Right cardiac atrium (tissue), 5 donors: ENCODE results near the gene OR6C4. TPM values are rescaled to one million over a fixed set of nuclear protein-coding genes. Genes with fewer than 3 reads are reported as not detected.
"Not testable (repeated sequence)": the region's sequence is repeated elsewhere in the genome, so short reads cannot be mapped to it uniquely, and the experiment has no call there.

Source experiments
- ATAC-seq, 2 donors: fragments of 200-7000 bp; cut with Tn5 transposase; one replicate each; pipeline versions ENCODE4 v1.8.0 to v1.9.1; 2020; ENCODE audit warnings: moderate library complexity in 2 of 2, mild to moderate bottlenecking in 1 of 2
- DNase-seq, 3 donors: peaks; one replicate each; pipeline ENCODE4 v3.0.0-alpha.2; 2020
- H3K27ac ChIP-seq: one replicate; pipeline ENCODE4 v1.5.1; 2013; ENCODE audit warnings: mild to moderate bottlenecking, low read length, control low read depth, moderate library complexity
- H3K27me3 ChIP-seq: one replicate; pipeline ENCODE4 v1.6.1; 2013; ENCODE audit not compliant: control insufficient read depth, insufficient read depth
- H3K4me1 ChIP-seq: one replicate; pipeline ENCODE4 v1.6.1; 2013; ENCODE audit warnings: low read length; ENCODE audit not compliant: control insufficient read depth, insufficient read depth
- H3K4me3 ChIP-seq: one replicate; pipeline ENCODE4 v1.5.1; 2013; ENCODE audit warnings: low read length, control low read depth
- H3K9me3 ChIP-seq: one replicate; pipeline ENCODE4 v1.6.1; 2013; ENCODE audit warnings: low read length; ENCODE audit not compliant: control insufficient read depth
- WGBS: extraction: QIAGEN DNeasy Blood & Tissue Kit; methylation state at CpG from one replicate; pipeline ENCODE4 v1.1.7; 2013; 5-methylcytosine and 5-hydroxymethylcytosine counted together
- intact Hi-C, 4 donors: fragments of 100-400 bp; cut with DNase I; formaldehyde crosslinking; loops; one replicate each; pipeline versions ENCODE4 v1.11.0 to v1.14.0; 2022 to 2023
- long read RNA-seq, 4 donors: library from polyadenylated mRNA; unstranded; transcript quantifications; one replicate each; pipeline ENCODE4 v2.0.0, GENCODE V29; 2020 to 2021
- polyA plus RNA-seq: library from polyadenylated mRNA; stranded (reverse); fragments of 200-250 nt; gene quantifications from one replicate; pipeline ENCODE4 v1.2.3, GENCODE V29; 2013
- total RNA-seq, 4 donors: library from RNA; stranded (reverse); fragmentation: NEBNext Ultra II Directional; extraction: Animal tissue kit (Norgen Biotek cat#: 25700); gene quantifications; one replicate each; pipeline ENCODE4 v1.2.1, GENCODE V29; 2021
- donor health status: healthy with polysubstance abuse.
- donor health status: DM: no; HTN: yes; CAD: no.
- donor health status: DM: no; HTN: no; CAD: no.
- donor health status: DM: no; HTN: yes; CAD: no; lungs with severe emphysema.
- donor health status: DM: yes; HTN: yes; CAD: no.

Gene OR6C4
- total RNA-seq (not detected), polyA plus RNA-seq (not detected)
- long read RNA-seq, donor 1, result 0 reads
- long read RNA-seq, donor 2, result 0 reads
- long read RNA-seq, donor 3, result 0 reads
- long read RNA-seq, donor 4, result 0 reads

- no peak for ATAC-seq
- intact Hi-C loops, result no loop called here
- WGBS, result 31% methylated on average over 2 of the region's 2 CpGs
- DNase-seq, result no peak
- Histone ChIP-seq H3K27ac (no peak within 1 kb of the TSS), H3K27me3 (no peaks in the 10 kb centered on the region), H3K9me3 (peaks cover 1% of the 10 kb centered on the region), H3K4me1 (no peaks in the 10 kb centered on the region), H3K4me3 (no peak within 1 kb of the TSS)
Observed at GRCh38 chr12:55549302-55549701, at the start of gene OR6C4. Gene OR6C4, plus strand, starts transcription at chr12:55549602. Its CDS starts 1,625 bp downstream, at chr12:55551227.

GRCh38 chr12:55499810-55500252, 49.6 kb upstream of the OR6C4 start:
- ATAC-seq (no peak), DNase-seq (no peak)
- 17% methylated on average over 2 of the region's 2 CpGs for WGBS
- Histone ChIP-seq H3K27ac (no peak overlapping the region), H3K9me3 (no peaks in the 10 kb centered on the region), H3K4me3 (no peak overlapping the region), H3K4me1 (no peaks in the 10 kb centered on the region), H3K27me3 (no peaks in the 10 kb centered on the region)
- intact Hi-C loops, result no loop called here

- H3K27me3 ChIP-seq, result no peaks in the 10 kb centered on the region
- ATAC-seq (no peak), DNase-seq (no peak)
- WGBS, result 28% methylated on average over 2 of the region's 2 CpGs
- no peaks in the 10 kb centered on the region for H3K4me1 ChIP-seq
- no peak overlapping the region for H3K4me3 ChIP-seq
- intact Hi-C loops, result no loop called here
- H3K9me3 ChIP-seq, result no peaks in the 10 kb centered on the region
- H3K27ac ChIP-seq, result no peak overlapping the region
Observed at GRCh38 chr12:55501601-55502000, 47.8 kb upstream of the OR6C4 start.

GRCh38 chr12:55515696-55516095, 33.7 kb upstream of the OR6C4 start:
- WGBS, result 60% methylated on average over 1 of the region's 1 CpG
- no peaks in the 10 kb centered on the region for H3K9me3 ChIP-seq
- ATAC-seq, result no peak
- no peak for DNase-seq
- no peak overlapping the region for H3K27ac ChIP-seq
- H3K4me3 ChIP-seq, result no peak overlapping the region
- intact Hi-C loops, result no loop called here
- no peaks in the 10 kb centered on the region for H3K27me3 ChIP-seq
- no peaks in the 10 kb centered on the region for H3K4me1 ChIP-seq

- Histone ChIP-seq H3K27ac (no peak overlapping the region), H3K27me3 (no peaks in the 10 kb centered on the region), H3K4me1 (no peaks in the 10 kb centered on the region), H3K4me3 (no peak overlapping the region), H3K9me3 (no peaks in the 10 kb centered on the region)
- no peak for DNase-seq
- ATAC-seq, result no peak
- intact Hi-C loops, result no loop called here
Observed at GRCh38 chr12:55516391-55516790, 33.0 kb upstream of the OR6C4 start.

GRCh38 chr12:55548235-55548634, 1.2 kb upstream of the OR6C4 start:
- DNase-seq, H3K9me3 ChIP-seq, H3K27ac ChIP-seq, intact Hi-C loops, H3K4me3 ChIP-seq, H3K27me3 ChIP-seq, ATAC-seq, H3K4me1 ChIP-seq: not testable (repeated sequence)
- WGBS, result 65% methylated on average over 2 of the region's 2 CpGs

- no peak for DNase-seq
- H3K9me3 ChIP-seq, result peaks cover 1% of the 10 kb centered on the region
- no peak overlapping the region for H3K27ac ChIP-seq
- H3K4me1 ChIP-seq, result no peaks in the 10 kb centered on the region
- intact Hi-C loops, result no loop called here
- H3K27me3 ChIP-seq, result no peaks in the 10 kb centered on the region
- H3K4me3 ChIP-seq, result no peak overlapping the region
- no peak for ATAC-seq
Observed at GRCh38 chr12:55548756-55549155, 646 bp upstream of the OR6C4 start.

- intact Hi-C loops, result no loop called here
- no peak for DNase-seq
- H3K4me1 ChIP-seq, result no peaks in the 10 kb centered on the region
- no peak for ATAC-seq
- H3K9me3 ChIP-seq, result peaks cover 5% of the 10 kb centered on the region
- H3K27me3 ChIP-seq, result no peaks in the 10 kb centered on the region
- H3K27ac ChIP-seq, result no peak overlapping the region
- H3K4me3 ChIP-seq, result no peak overlapping the region
Observed at GRCh38 chr12:55554296-55554695, 4.9 kb downstream of the OR6C4 start.

GRCh38 chr12:55570060-55570459, 20.7 kb downstream of the OR6C4 start:
- H3K4me1 ChIP-seq, H3K9me3 ChIP-seq, DNase-seq, intact Hi-C loops, ATAC-seq, H3K4me3 ChIP-seq, H3K27ac ChIP-seq, H3K27me3 ChIP-seq: not testable (repeated sequence)

GRCh38 chr12:55570689-55571088, 21.3 kb downstream of the OR6C4 start:
- WGBS, result 91% methylated on average over 1 of the region's 1 CpG
- ATAC-seq, intact Hi-C loops, H3K9me3 ChIP-seq, H3K27ac ChIP-seq, DNase-seq, H3K4me1 ChIP-seq, H3K27me3 ChIP-seq, H3K4me3 ChIP-seq: not testable (repeated sequence)

GRCh38 chr12:55572168-55572567, 22.8 kb downstream of the OR6C4 start, which contains the start of gene OR2AP1:
Gene OR2AP1, plus strand, starts transcription at chr12:55572468. Its CDS starts 1,947 bp downstream, at chr12:55574415.
- DNase-seq (no peak), ATAC-seq (no peak)
- no peaks in the 10 kb centered on the region for H3K4me1 ChIP-seq
- intact Hi-C loops, result no loop called here
- H3K4me3 ChIP-seq, result no peak within 1 kb of the TSS
- 91% methylated on average over 1 of the region's 1 CpG for WGBS
- H3K27me3 ChIP-seq, result no peaks in the 10 kb centered on the region
- H3K27ac ChIP-seq, result no peak within 1 kb of the TSS
- peaks cover 3% of the 10 kb centered on the region for H3K9me3 ChIP-seq

- Histone ChIP-seq H3K27ac (no peak overlapping the region), H3K4me1 (no peaks in the 10 kb centered on the region), H3K27me3 (no peaks in the 10 kb centered on the region), H3K4me3 (no peak overlapping the region), H3K9me3 (no peaks in the 10 kb centered on the region)
- WGBS, result 85% methylated on average over 2 of the region's 2 CpGs
- no peak for DNase-seq
- intact Hi-C loops, result no loop called here
- ATAC-seq, result no peak
Observed at GRCh38 chr12:55582066-55582465, 32.7 kb downstream of the OR6C4 start.
